HG02943 (cell line): ENCODE results near the gene BIN2.
"Not testable (repeated sequence)": the region's sequence is repeated elsewhere in the genome, so short reads cannot be mapped to it uniquely, and the experiment has no call there.

Experiments
- ATAC-seq: cut with Tn5 transposase; IDR thresholded peaks from one replicate; pipeline ENCODE4 v1.9.1; 2021; ENCODE audit warnings: mild to moderate bottlenecking, low read depth, moderate library complexity; ENCODE audit not compliant: unreplicated experiment

The BIN2 gene

GRCh38 chr12:51265024-51265423 is 59.0 kb downstream of the BIN2 start:
- ATAC-seq, result no peak

- ATAC-seq, result no peak
Observed at GRCh38 chr12:51264297-51264696, 59.7 kb downstream of the BIN2 start.

DNA sequence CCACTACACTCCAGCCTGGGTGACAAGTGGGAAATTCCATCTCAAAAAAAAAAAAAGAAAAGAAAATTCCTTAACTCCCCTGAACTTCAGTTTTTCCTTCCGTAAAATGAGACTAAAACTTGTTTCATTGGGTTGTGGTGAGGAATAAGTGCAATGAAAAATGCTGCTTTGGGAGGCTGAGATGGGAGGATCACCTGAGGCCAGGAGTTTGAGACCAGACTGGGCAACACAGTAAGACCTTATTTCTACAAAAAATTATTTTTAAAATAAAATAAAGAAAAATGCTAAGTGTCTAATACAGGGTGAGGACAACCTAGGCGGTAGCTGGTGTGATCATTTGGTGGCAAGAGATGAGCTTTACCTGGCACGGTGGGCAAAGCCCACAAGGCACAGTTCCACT is 60.6 kb downstream of the BIN2 start:
- no peak for ATAC-seq

- no peak for ATAC-seq
Observed at GRCh38 chr12:51262758-51263177, 61.2 kb downstream of the BIN2 start.

DNA sequence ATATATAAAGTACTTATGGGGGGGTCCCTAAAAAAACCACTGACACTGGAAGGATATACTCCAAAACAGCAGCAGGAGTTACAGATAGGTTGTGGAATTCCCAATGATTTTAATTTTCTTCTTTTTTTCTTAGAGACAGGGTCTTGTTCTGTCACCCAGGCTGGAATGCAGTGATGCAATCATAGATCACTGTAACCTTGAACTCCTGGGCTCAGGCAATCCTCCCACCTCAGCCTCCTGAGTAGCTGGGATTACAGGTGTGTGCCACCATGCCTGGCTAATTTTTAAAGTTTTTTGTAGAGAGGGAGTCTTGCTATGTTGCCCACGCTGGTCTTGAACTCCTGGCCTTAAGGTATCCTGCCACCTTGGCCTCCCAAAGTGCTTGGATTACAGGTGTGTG is 64.4 kb downstream of the BIN2 start:
- ATAC-seq, result not testable (repeated sequence)

GRCh38 chr12:51254536-51254935 is 69.4 kb downstream of the BIN2 start:
- ATAC-seq, result no peak

GRCh38 chr12:51253276-51253675 is 70.7 kb downstream of the BIN2 start:
- ATAC-seq, result no peak

DNA sequence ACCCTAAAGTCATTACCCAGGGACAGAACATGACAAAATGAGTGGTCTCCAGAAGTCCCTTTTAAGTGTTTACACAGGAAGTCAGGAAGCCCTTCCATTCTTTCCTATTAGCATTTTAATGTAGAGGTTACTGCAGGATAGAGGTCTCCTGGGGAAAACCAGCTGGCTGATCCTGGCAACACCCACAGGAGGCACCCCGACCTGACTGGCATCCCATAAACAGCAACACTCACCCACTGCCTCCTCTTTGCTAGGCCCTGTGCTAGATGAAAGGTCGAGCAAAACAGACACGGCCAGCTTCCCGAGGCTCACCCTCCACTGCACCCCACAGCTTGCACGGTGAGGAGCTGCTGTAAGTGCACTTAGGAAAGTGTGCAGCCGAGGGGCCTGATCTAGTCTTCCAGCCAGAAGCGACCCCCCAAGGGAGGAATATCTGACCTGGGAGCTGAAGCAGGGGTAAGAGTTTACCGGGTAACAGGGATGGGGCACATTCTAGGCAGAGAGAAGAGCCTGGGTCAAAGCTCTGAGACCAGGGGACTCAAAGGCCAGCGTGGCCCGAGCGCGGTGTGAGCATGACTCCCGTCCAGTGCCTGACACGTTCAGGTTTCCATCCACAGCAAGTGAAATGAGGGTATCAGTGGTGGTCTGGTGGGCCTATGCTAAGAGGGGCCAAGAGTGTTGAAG is 76.3 kb downstream of the BIN2 start:
- ATAC-seq, result no peak

GRCh38 chr12:51246254-51246853 is 77.6 kb downstream of the BIN2 start:
- no peak for ATAC-seq

GRCh38 chr12:51245476-51246253 is 78.3 kb downstream of the BIN2 start:
- ATAC-seq, result no peak

GRCh38 chr12:51244269-51244668 is 79.7 kb downstream of the BIN2 start:
- ATAC-seq, result no peak

DNA sequence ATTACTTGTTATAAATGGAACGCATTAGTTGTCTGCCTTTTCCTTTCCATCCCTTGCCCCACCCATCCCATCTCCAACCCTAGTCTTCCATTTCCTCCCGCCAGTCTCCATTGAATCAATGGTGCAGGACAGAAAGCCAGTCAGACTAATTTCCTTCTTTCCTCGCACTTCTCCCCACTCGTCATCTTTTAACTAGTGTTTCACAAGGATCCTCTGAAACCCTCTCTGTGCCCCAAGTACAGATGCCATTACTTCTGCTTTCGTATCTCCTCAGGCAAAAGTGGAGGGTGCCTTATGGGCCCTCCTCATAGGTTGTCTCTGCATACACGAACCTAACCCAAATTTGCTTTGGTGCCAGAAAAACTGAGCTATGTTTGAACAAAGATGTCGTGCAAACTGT is 81.1 kb downstream of the BIN2 start:
- no peak for ATAC-seq

DNA sequence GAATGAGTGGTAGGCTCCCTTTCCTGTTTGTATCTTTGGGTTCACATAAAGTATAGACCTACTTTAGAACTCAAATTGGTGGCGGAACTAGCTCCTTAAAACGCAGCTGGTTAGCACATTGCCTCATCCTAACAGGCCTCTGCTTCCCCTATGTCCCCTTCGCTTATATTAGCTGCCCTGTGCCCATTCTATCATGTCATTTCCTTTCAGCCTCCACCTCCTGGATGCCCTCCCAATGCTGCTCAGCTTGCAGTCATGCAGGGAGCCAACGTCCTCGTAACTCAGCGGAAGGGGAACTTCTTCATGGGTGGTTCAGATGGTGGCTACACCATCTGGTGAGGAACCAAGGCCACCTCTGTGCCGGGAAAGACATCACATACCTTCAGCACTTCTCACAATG is 81.9 kb downstream of the BIN2 start:
- no peak for ATAC-seq

GRCh38 chr12:51240971-51241370 is 83.0 kb downstream of the BIN2 start:
- no peak for ATAC-seq

DNA sequence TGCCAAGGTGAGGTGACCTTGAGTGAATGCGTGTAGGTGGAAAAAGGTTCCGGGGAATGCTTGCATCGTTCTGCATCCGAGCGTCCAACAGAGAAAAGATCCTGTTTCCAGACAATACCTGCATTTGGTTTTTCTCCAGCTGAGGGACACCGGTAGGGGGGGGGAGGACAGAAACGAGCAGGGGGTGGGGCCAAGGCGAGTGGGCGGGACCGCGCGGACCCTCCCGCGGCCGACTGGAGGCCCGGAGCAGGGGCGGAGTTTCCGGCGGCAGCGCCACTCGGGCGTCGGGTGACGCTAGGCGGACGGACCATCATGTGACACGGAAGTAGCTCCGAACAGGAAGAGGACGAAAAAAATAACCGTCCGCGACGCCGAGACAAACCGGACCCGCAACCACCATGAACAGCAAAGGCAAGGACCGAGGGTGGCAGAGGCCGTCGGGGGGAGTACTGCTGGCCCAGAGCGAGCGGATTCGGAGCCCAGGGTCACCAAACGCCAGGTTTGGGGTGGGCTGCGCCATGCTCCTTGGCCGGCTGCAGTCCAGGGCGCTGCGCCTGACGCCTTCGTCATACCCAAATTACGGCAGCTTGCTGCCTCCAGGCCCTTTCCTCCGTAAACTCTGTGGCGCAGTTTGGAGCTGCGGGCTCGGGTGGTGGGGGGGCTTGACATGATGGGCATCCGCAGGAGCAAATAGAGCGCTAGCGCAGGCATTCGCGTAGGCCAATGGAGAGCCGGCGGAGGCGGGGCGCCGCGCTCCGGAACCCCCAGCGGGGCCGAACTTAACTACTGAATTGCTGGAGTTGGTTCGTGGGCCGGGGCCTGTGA is 85.3 kb downstream of the BIN2 start, which contains the start of gene DAZAP2:
TSS of gene DAZAP2 (plus strand) at position 317 of the 825 bp plus-strand sequence. CDS start at position 399, 82 bp downstream.
- ATAC-seq, result peak; percentile 87

DNA sequence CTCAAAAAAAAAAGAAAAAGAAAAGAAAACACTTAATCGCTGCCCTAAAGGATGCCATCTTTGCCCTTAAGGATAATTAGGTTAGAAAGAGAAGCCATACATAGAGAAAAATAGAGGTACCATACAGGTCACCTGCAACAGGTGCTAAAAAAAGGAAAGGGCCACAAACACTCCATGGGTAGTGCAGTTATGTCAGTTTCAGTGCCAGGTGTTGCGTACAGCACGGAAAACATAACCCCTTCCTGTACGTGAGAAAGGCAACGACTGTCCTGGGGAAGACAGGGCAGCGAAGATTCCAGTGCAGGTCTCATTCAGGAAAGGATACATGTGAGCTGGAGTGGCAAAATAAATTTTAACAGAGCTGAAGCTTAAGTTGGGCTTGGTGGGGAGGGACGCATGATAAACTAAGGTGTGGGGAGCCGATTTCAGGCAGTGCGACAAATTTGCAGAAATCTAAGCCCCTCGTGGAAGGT is 85.9 kb downstream of the BIN2 start:
- peak; percentile 5 for ATAC-seq

DNA sequence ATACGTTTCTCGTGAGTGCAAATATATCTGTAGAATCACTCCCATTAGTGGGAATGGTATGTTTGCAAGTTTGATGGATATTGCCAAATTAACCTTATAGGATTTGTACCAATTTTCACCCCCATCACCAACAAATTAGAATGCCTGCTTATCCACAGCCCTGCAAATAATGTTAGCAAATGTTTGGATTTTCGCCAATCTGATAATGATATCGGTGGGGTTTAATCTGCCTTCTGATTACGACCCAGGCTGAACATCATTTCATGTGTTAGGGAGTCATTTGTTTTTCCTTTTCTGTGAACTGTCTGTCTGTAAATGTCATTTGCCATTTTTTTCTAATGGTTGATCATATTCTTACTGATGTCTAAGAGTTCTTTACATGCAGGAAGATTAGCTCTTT is 89.4 kb downstream of the BIN2 start:
- no peak for ATAC-seq

- no peak for ATAC-seq
Observed at GRCh38 chr12:51232642-51233041, 91.3 kb downstream of the BIN2 start.
